ENCODE data around the gene TP53RK. TPM values are rescaled to one million over a fixed set of nuclear protein-coding genes. Genes with fewer than 3 reads are reported as not detected.
A peak's percentile ranks its signal among the peaks of the same experiment; 100 is the strongest.

TP53RK gene
- total and polyA plus RNA-seq, 2 of the 13 experiments (the other 11 are each of a cell fraction or from before 2014, with no cell fraction given) = 12.9 to 25.5 TPM

DNA sequence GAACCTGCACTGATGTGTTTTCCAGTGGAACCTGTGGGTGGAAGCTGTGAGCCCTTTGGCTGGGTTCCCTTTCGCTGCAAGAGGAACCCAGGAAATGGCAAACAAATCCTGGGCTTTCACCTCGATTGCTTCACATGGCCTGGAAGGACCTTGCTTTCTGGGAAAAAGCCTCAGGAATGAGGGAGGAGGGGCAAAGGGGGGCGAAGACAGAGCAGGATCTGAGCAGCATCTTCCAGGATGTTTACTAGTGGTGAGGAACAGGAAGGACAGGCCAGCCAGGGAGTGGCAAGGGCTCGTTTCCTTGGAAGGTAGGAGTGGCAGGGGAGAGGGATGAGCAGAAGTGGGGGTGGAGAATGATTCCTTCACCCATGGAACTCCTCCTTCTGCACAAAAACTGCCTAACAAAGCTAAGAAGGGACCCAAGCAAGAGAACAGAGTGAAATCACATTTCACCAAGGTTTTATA is 26.1 kb upstream of the TP53RK start (continued):
- TF ChIP-seq RXRB (CRISPR knock-in tag; IDR thresholded peaks at IDR 0.05; ENCODE audit: borderline replicate concordance) (peak; percentile 88), ZNF331 (CRISPR knock-in tag; IDR thresholded peaks at IDR 0.05) (peak; percentile 51; the same call in 1 of the 2 replicates), HOXA3 (CRISPR knock-in tag; IDR thresholded peaks at IDR 0.05) (0 out of 2 replicates have a peak, but pooled peaks have one; percentile 10), ZFY (CRISPR knock-in tag; IDR thresholded peaks at IDR 0.05) (no peak), ZNF563 (CRISPR knock-in tag; IDR thresholded peaks at IDR 0.05) (no peak), ZNF614 (CRISPR knock-in tag; IDR thresholded peaks at IDR 0.05; ENCODE audit: borderline replicate concordance) (no peak), HNF4A (CRISPR knock-in tag; IDR thresholded peaks at IDR 0.05) (peak; percentile 63; the same call in 1 of the 2 replicates), RFXAP (CRISPR knock-in tag; IDR thresholded peaks at IDR 0.05; ENCODE audit: borderline replicate concordance) (no peak), RAD51 (IDR thresholded peaks at IDR 0.05; ENCODE audit: borderline replicate concordance) (no peak), ZNF572 (CRISPR knock-in tag; IDR thresholded peaks at IDR 0.05) (peak; percentile 43; the same call in 1 of the 2 replicates), EP300 (IDR thresholded peaks at IDR 0.05; ENCODE audit: low read depth in 2 of 2, low read length in 2 of 2) (peak in 1 of 2 experiments; percentile 24; a peak in 1 of 4 replicates), EP300 (CRISPR knock-in tag; IDR thresholded peaks at IDR 0.05; ENCODE audit: borderline replicate concordance) (0 out of 2 replicates have a peak, but pooled peaks have one; percentile 18), USF2 (IDR thresholded peaks at IDR 0.05; ENCODE audit: low read depth, low read length) (no peak), USF2 (CRISPR knock-in tag; IDR thresholded peaks at IDR 0.05; ENCODE audit: borderline replicate concordance) (no peak), ZNF431 (CRISPR knock-in tag; IDR thresholded peaks at IDR 0.05; ENCODE audit: borderline replicate concordance, low read depth) (no peak), NR3C1 (CRISPR knock-in tag; IDR thresholded peaks at IDR 0.05) (no peak), PATZ1 (CRISPR knock-in tag; IDR thresholded peaks at IDR 0.05) (peak; percentile 51; the same call in 1 of the 2 replicates), MAZ (IDR thresholded peaks at IDR 0.05; ENCODE audit: borderline replicate concordance, low read depth, low read length) (no peak), MAZ (CRISPR knock-in tag; IDR thresholded peaks at IDR 0.05; ENCODE audit: low read depth) (peak; percentile 59; the same call in 1 of the 2 replicates)
- TF ChIP-seq, protein P1, sequence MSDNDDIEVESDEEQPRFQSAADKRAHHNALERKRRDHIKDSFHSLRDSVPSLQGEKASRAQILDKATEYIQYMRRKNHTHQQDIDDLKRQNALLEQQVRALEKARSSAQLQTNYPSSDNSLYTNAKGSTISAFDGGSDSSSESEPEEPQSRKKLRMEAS (IDR thresholded peaks at IDR 0.05) = no peak
- TF ChIP-seq, protein P2, sequence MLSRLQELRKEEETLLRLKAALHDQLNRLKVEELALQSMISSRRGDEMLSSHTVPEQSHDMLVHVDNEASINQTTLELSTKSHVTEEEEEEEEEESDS (CRISPR knock-in tag; IDR thresholded peaks at IDR 0.05; ENCODE audit: borderline replicate concordance) = no peak

Data from HepG2 (cell line).